A549 treated with Mapracorat at 1 μM for 4 hours (cell line): Measurements from ENCODE around the gene PPT1. TPM values are rescaled to one million over a fixed set of nuclear protein-coding genes. Genes with fewer than 3 reads are reported as not detected.

Experiments used
- total RNA-seq: library from RNA; stranded (reverse); fragments of 200-300 nt; extraction: Qiagen RNA extraction; gene quantifications from 5 replicates; pipeline ENCODE4 v1.2.3, GENCODE V29; 2022

PPT1 gene
- total RNA-seq: 57.8 to 77.2 TPM (median 65.5 TPM) in 5 replicates

GRCh38 chr1:40096977-40097782 is at the start of gene PPT1:
TSS of gene PPT1 (minus strand) at chr1:40097252. CDS start at chr1:40097238, 14 bp downstream.

DNA sequence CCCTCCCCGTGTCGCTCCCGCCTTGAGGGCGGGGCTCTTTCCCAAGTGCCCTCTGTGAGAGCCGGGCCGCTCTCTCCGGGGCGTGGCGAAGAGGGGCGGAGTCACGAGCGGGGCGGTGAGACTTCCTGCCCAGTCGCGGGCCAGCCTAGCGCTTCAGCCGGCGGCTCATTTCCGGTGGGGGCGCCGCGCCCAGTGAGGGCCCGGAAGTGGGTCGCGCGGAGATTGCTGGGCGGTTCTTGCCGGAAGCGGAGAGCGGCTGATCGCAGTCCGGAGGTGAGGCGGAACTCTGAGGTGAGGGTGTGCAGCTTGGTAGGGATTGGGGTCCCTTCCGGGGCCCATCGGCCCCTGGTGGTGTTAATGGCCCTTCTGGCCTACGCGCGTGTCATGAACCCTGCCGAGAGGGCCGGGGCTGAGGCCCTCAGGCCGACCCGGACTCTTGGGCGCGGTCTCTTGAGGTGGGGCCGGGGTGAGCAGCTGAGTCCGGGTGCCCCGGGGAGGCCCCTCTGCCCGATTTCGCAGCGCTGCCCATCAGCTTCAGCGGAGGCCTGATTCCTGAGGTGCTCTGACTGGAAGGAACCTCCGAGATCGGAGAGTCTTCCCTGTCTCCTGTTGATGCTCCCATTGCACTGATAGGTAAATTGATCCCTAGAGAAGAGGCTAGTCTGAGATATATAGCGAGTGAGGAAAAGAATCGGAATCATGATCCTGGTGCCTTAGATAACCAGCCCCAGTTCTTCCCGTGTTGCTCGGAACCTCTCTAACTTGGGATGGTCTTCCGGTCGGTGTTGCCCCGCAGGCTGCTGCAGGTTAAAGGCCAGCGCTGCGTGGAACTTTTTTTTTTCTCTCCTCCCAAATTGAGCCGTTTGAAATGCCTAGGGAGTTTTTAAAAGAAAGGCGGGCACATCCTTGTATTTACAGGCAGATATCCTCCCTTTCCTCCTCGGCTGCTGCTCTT is 56.3 kb downstream of the PPT1 start, which contains the start of gene CAP1:
Gene CAP1 (plus strand): TSS at position 219 of the 955 bp plus-strand sequence. CDS start 18,618 bp downstream, outside the sequence.

Other genes starting within 250 kb of the PPT1 start
- 13.1 to 16.9 TPM (median 16.3 TPM) in 5 replicates for gene TRIT1, start 213.7 kb downstream of the PPT1 start, total RNA-seq
- gene MYCL, start 195.3 kb downstream of the PPT1 start, total RNA-seq: 1.1 to 1.4 TPM (median 1.3 TPM) in 5 replicates
- 6.1 to 7.6 TPM (median 6.9 TPM) in 5 replicates for gene MFSD2A, start 142.1 kb downstream of the PPT1 start, total RNA-seq
- gene CAP1, start 56.5 kb downstream of the PPT1 start, total RNA-seq: 206 to 279 TPM (median 236 TPM) in 5 replicates
- 4.9 to 6.0 TPM (median 5.7 TPM) in 5 replicates for gene RLF, start 64.1 kb upstream of the PPT1 start, total RNA-seq
- not detected in 5 replicates for gene TMCO2, start 150.7 kb upstream of the PPT1 start, total RNA-seq
- gene ZMPSTE24, start 161.0 kb upstream of the PPT1 start, total RNA-seq: 35.7 to 38.8 TPM (median 37.6 TPM) in 5 replicates
- 0.11 to 0.56 TPM (median 0.29 TPM) in 5 replicates for gene COL9A2, start 220.0 kb upstream of the PPT1 start, total RNA-seq